Erythroblast (primary cell): Measurements from ENCODE around the gene GABRG3.

Experiments used
- GATA1 ChIP-seq: IDR thresholded peaks from 2 replicates; pipeline ENCODE4 v1.6.1; 2011; ENCODE audit warnings: low read depth, mild to moderate bottlenecking, control low read depth, low read length, moderate library complexity
- POLR2A ChIP-seq: IDR thresholded peaks from 2 replicates; pipeline ENCODE4 v1.6.1; 2011; ENCODE audit warnings: mild to moderate bottlenecking, low read length

- TF ChIP-seq POLR2A (no peak), GATA1 (no peak)
These were observed 412.7 kb downstream of the GABRG3 start for GRCh38 chr15:27383726-27384125.
